HCT116 (cell line): ENCODE measurements around the gene RGS17. TPM values are rescaled to one million over a fixed set of nuclear protein-coding genes. Genes with fewer than 3 reads are reported as not detected.

ENCODE experiments used
- ATAC-seq: fragments of 200-7000 bp; cut with Tn5 transposase; 2 replicates; pipeline ENCODE4 v1.9.1; 2020; ENCODE audit warnings: mild to moderate bottlenecking, moderate library complexity
- BruUV-seq: library from RNA; stranded (reverse); fragments of 400-500 nt; replicated peaks from 2 replicates; lab custom pipeline; 2021; lab: Mats Ljungman, UMichigan
- CTCF ChIA-PET: fragments of 300-600 bp; sonication (Branson Sonifier 250); formaldehyde crosslinking; loops from one replicate; lab custom pipeline; 2021; ENCODE audit warnings: antibody characterized with exemption; lab: Charles Lee
- POLR2A ChIA-PET: fragments of 300-600, 350-600 bp; sonication (Branson Sonifier 250); formaldehyde crosslinking; loops from one replicate; lab custom pipeline; 2021; ENCODE audit warnings: antibody characterized with exemption; lab: Charles Lee
- RAD21 ChIA-PET, 2 experiments: fragments of 300-600 bp; sonication (Branson Sonifier 250); formaldehyde crosslinking; loops; one replicate each; lab custom pipeline; 2023; ENCODE audit warnings: low total read pairs in 2 of 2; ENCODE audit not compliant: uncharacterized antibody in 2 of 2, unreplicated experiment in 2 of 2, low non-redundant PET in 1 of 2; lab: Charles Lee
- DNase-seq: peaks from one replicate; pipeline ENCODE4 v3.0.0-alpha.2; 2010; ENCODE audit warnings: low read depth, low spot score
- H2AFZ ChIP-seq: fragments of 200-600 bp; shearing (Covaris generic), sonication (generic); 2 replicates; pipeline ENCODE4 v1.6.1; 2017; ENCODE audit warnings: low read depth, mixed run types, mixed read lengths, antibody characterized with exemption, low read length; ENCODE audit not compliant: poor library complexity, severe bottlenecking
- H3K27ac ChIP-seq: 2 replicates; pipeline ENCODE4 v1.5.1; 2012; ENCODE audit warnings: low read depth, low read length
- H3K27me3 ChIP-seq: fragments of 200-600 bp; sonication (generic); 2 replicates; pipeline ENCODE4 v1.6.1; 2016; ENCODE audit warnings: mixed run types, low read length, mixed read lengths; ENCODE audit not compliant: insufficient read depth
- H3K36me3 ChIP-seq, 2 experiments: fragments of 200-500 bp in 1 of 2; fragments of 200-600 bp in 1 of 2; sonication (Bioruptor generic) in 1 of 2; sonication (generic) in 1 of 2; 2 replicates each; pipeline versions ENCODE4 v1.5.1 to v1.6.1; 2014 to 2016; ENCODE audit warnings: low read length in 2 of 2, inconsistent platforms in 1 of 2, mixed read lengths in 1 of 2, mixed run types in 1 of 2; ENCODE audit not compliant: insufficient read depth in 2 of 2, control insufficient read depth in 1 of 2
- H3K4me1 ChIP-seq, 2 experiments: fragments of 200-600 bp in 1 of 2; sonication (generic) in 1 of 2; 2 replicates each; pipeline versions ENCODE4 v1.5.1 to v1.6.1; 2012 to 2017; ENCODE audit warnings: low read length in 2 of 2, inconsistent platforms in 1 of 2, mild to moderate bottlenecking in 1 of 2, mixed read lengths in 1 of 2, mixed run types in 1 of 2, moderate library complexity in 1 of 2; ENCODE audit not compliant: insufficient read depth in 2 of 2, control insufficient read depth in 1 of 2
- H3K4me2 ChIP-seq: fragments of 200-600 bp; sonication (generic); 2 replicates; pipeline ENCODE4 v1.6.1; 2017; ENCODE audit warnings: mixed run types, low read length, mixed read lengths
- H3K4me3 ChIP-seq, 2 experiments: fragments of 200-600 bp in 1 of 2; sonication (generic) in 1 of 2; replicated peaks in 1 of 2; 2 replicates each; pipeline ENCODE4 v1.5.1; 2011 to 2016; ENCODE audit warnings: low read length in 2 of 2, control low read depth in 1 of 2, low read depth in 1 of 2, mild to moderate bottlenecking in 1 of 2, mixed read lengths in 1 of 2, mixed run types in 1 of 2
- H3K79me2 ChIP-seq: fragments of 200-600 bp; sonication (generic); 2 replicates; pipeline ENCODE4 v1.6.1; 2017; ENCODE audit warnings: mild to moderate bottlenecking, mixed run types, low read length, moderate library complexity, mixed read lengths; ENCODE audit not compliant: insufficient read depth
- H3K9ac ChIP-seq: fragments of 200-600 bp; sonication (generic); 2 replicates; pipeline ENCODE4 v1.6.1; 2016; ENCODE audit warnings: low read length, mixed read lengths
- H3K9me2 ChIP-seq: fragments of 200-600 bp; sonication (generic), shearing (Covaris generic); 2 replicates; pipeline ENCODE4 v1.6.1; 2017; ENCODE audit warnings: mixed run types, mild to moderate bottlenecking, moderate library complexity; ENCODE audit not compliant: insufficient read depth
- H3K9me3 ChIP-seq, 2 experiments: fragments of 200-500 bp in 1 of 2; fragments of 200-600 bp in 1 of 2; sonication (Bioruptor generic) in 1 of 2; sonication (generic) in 1 of 2; 2 replicates each; pipeline ENCODE4 v1.6.1; 2014 to 2017; ENCODE audit warnings: low read length in 2 of 2, mixed read lengths in 2 of 2, inconsistent platforms in 1 of 2, low read depth in 1 of 2, mild to moderate bottlenecking in 1 of 2, mixed run types in 1 of 2, moderate library complexity in 1 of 2; ENCODE audit not compliant: control insufficient read depth in 1 of 2, insufficient read depth in 1 of 2
- H4K20me1 ChIP-seq: fragments of 200-600 bp; sonication (generic), shearing (Covaris generic); 2 replicates; pipeline ENCODE4 v1.6.1; 2017; ENCODE audit warnings: mixed run types, mild to moderate bottlenecking, moderate library complexity; ENCODE audit not compliant: insufficient read depth
- CTCF ChIP-seq, 3 experiments: fragments of 200-600 bp in 1 of 3; sonication (generic) in 1 of 3; IDR thresholded peaks in 2 of 3; conservative IDR thresholded peaks in 1 of 3; 2 replicates each; pipeline ENCODE4 v1.5.1; 2012 to 2017; ENCODE audit warnings: low read depth in 2 of 3, low read length in 2 of 3, antibody characterized with exemption in 1 of 3, borderline replicate concordance in 1 of 3, control low read depth in 1 of 3, mild to moderate bottlenecking in 1 of 3, mixed read lengths in 1 of 3, mixed run types in 1 of 3, moderate library complexity in 1 of 3; ENCODE audit not compliant: insufficient read depth in 1 of 3
- FOSL1 ChIP-seq: IDR thresholded peaks from 2 replicates; pipeline ENCODE4 v1.6.1; 2012; ENCODE audit warnings: low read depth
- POLR2AphosphoS5 ChIP-seq: IDR thresholded peaks from 2 replicates; pipeline ENCODE4 v1.6.1; 2011; ENCODE audit warnings: mild to moderate bottlenecking, low read depth, low read length, moderate library complexity
- SIN3A ChIP-seq: IDR thresholded peaks from 2 replicates; pipeline ENCODE4 v1.6.1; 2012; ENCODE audit warnings: low read depth
- intact Hi-C: fragments of 100-400 bp; cut with micrococcal nuclease; formaldehyde crosslinking; loops from 2 replicates; pipeline ENCODE4 v1.10.0; 2022
- total RNA-seq: library from RNA; stranded (reverse); gene quantifications from one replicate; pipeline ENCODE4 v1.2.1, GENCODE V29; 2021; ENCODE audit not compliant: unreplicated experiment
- TF ChIP-seq, protein P1 (sequence below): IDR thresholded peaks from 2 replicates; pipeline ENCODE4 v1.6.1; 2012

The RGS17 gene
- total RNA-seq, 1 experiment from 2014 or later, result 3.9 TPM

- no peak for ATAC-seq
- Histone ChIP-seq H3K27ac (no peak overlapping the region), H3K4me3 (no peak overlapping the region), H3K27me3 (no peaks in the 10 kb centered on the region), H4K20me1 (peaks cover 9% of the 10 kb centered on the region; the same call in 1 of the 2 replicates), H3K4me2 (no peak overlapping the region), H3K79me2 (peaks cover 91% of the 10 kb centered on the region), H3K9ac (no peak overlapping the region), H2AFZ (no peak overlapping the region), H3K9me2 (no peaks in the 10 kb centered on the region), H3K4me1 (no peaks in the 10 kb centered on the region), H3K36me3 (peaks cover 34 to 41% of the 10 kb centered on the region in 2 experiments), H3K9me3 (no peaks in the 10 kb centered on the region)
- RAD21 ChIA-PET, result no interaction called here
- intact Hi-C loops, result no loop called here
- no TSS peak for BruUV-seq
- CTCF ChIA-PET, result no interaction called here
- POLR2A ChIA-PET, result no interaction called here
- TF ChIP-seq, protein P1, sequence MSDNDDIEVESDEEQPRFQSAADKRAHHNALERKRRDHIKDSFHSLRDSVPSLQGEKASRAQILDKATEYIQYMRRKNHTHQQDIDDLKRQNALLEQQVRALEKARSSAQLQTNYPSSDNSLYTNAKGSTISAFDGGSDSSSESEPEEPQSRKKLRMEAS, result no peak
- DNase-seq, result no peak
These were observed 137.2 kb downstream of the RGS17 start for GRCh38 chr6:152993847-152994246.

GRCh38 chr6:152993431-152993830 lies 137.7 kb downstream of the RGS17 start:
- Histone ChIP-seq H3K9me3 (no peaks in the 10 kb centered on the region), H3K79me2 (peaks cover 87% of the 10 kb centered on the region), H3K27ac (no peak overlapping the region), H3K4me1 (no peaks in the 10 kb centered on the region), H3K36me3 (peaks cover 33 to 39% of the 10 kb centered on the region in 2 experiments), H4K20me1 (0 out of 2 replicates have a peak, but pooled peaks cover 5% of the 10 kb centered on the region), H3K9ac (no peak overlapping the region), H3K9me2 (no peaks in the 10 kb centered on the region), H3K4me2 (no peak overlapping the region), H3K4me3 (no peak overlapping the region), H2AFZ (no peak overlapping the region), H3K27me3 (no peaks in the 10 kb centered on the region)
- RAD21 ChIA-PET, result no interaction called here
- ATAC-seq (peak; percentile 85), DNase-seq (peak; percentile 15)
- CTCF ChIA-PET, result no interaction called here
- no TSS peak for BruUV-seq
- TF ChIP-seq FOSL1 (no peak), SIN3A (no peak), CTCF (IDR thresholded peaks at IDR 0.05 in 2 of 3, conservative IDR thresholded peaks at IDR 0.05 in 1 of 3; ENCODE audit: borderline replicate concordance in 1 of 3, insufficient read depth in 1 of 3, low read depth in 2 of 3, low read length in 2 of 3) (peak in 2 of 3 experiments; percentile 33 to 41; a peak in 3 of 6 replicates), POLR2AphosphoS5 (no peak)
- intact Hi-C loops, result no loop called here
- POLR2A ChIA-PET, result no interaction called here
